Measurements from ENCODE around the gene NCOA1.
"Not testable (repeated sequence)": the region's sequence is repeated elsewhere in the genome, so short reads cannot be mapped to it uniquely, and the experiment has no call there.

GRCh38 chr2:24800487-24800886 is 309.4 kb downstream of the NCOA1 start:
- not testable (repeated sequence) for TF ChIP-seq CTCF (IDR thresholded peaks at IDR 0.05); POLR2AphosphoS5 (IDR thresholded peaks at IDR 0.05; ENCODE audit: low read depth, low read length); REST (IDR thresholded peaks at IDR 0.05; ENCODE audit: insufficient read depth in 1 of 2, low read depth in 2 of 2, low read length in 1 of 2); SIN3A (IDR thresholded peaks at IDR 0.05; ENCODE audit: borderline replicate concordance, insufficient read depth, low read depth, low read length)

All from Panc1 (cell line).